ENCODE results near the gene LRCH3. TPM values are rescaled to one million over a fixed set of nuclear protein-coding genes. Genes with fewer than 3 reads are reported as not detected.

Gene LRCH3
- total and polyA plus RNA-seq, 2 of the 13 experiments (the other 11 are each of a cell fraction or from before 2014, with no cell fraction given): 25.5 to 103 TPM

- Histone ChIP-seq H3K4me2 (ENCODE audit: low read depth, low read length) (no peak overlapping the region), H3K27me3 (ENCODE audit: control insufficient read depth in 1 of 2, insufficient read depth in 2 of 2, low read length in 2 of 2) (no peaks in the 10 kb centered on the region), H4K20me1 (ENCODE audit: insufficient read depth, low read length) (0 out of 2 replicates have a peak, but pooled peaks cover 2% of the 10 kb centered on the region), H3K27ac (ENCODE audit: extremely low read length, insufficient read depth, low read length) (no peak overlapping the region), H3K4me1 (ENCODE audit: insufficient read depth, low read length) (peaks cover 5% of the 10 kb centered on the region), H3K4me3 (replicated peaks in 1 of 3; ENCODE audit: insufficient read depth in 1 of 3, low read depth in 2 of 3, low read length in 3 of 3) (no peak overlapping the region), H3K36me3 (replicated peaks in 1 of 2; ENCODE audit: control insufficient read depth in 1 of 2, insufficient read depth in 2 of 2, low read length in 2 of 2) (peaks cover 8 to 43% of the 10 kb centered on the region in 2 experiments), H2AFZ (ENCODE audit: low read length) (no peak overlapping the region), H3K9ac (ENCODE audit: insufficient read depth, low read depth, low read length) (no peak overlapping the region), H3K9me3 (ENCODE audit: low read length) (no peaks in the 10 kb centered on the region), H3K79me2 (ENCODE audit: insufficient read depth, low read length) (no peaks in the 10 kb centered on the region)
- intact Hi-C loops (cut with micrococcal nuclease; ENCODE audit: unreplicated experiment): no loop called here
- in situ Hi-C loops (cut with HindIII; ENCODE audit: extremely low pct_ligation_motif_present, low pct_unique_long_range_greater_than_20kb): no loop called here
- no peak for FAIRE-seq
- no TSS peak for BruUV-seq (replicated peaks)
- POLR2A ChIA-PET: no interaction called here
- CTCF ChIA-PET (ENCODE audit: low intra/inter-chr PET ratio, low total read pairs): no interaction called here
- no peak for DNase-seq (ENCODE audit: low spot score)
- no peak for ATAC-seq
- TF ChIP-seq ZNF792 (CRISPR knock-in tag; IDR thresholded peaks at IDR 0.05) (no peak), FOXO1 (CRISPR knock-in tag; IDR thresholded peaks at IDR 0.05) (no peak), SNAPC5 (CRISPR knock-in tag; IDR thresholded peaks at IDR 0.05; ENCODE audit: borderline replicate concordance) (no peak)
- 90% methylated on average over 6 of the region's 6 CpGs for WGBS (ENCODE audit: low lambda C conversion rate)
Observed at GRCh38 chr3:197874653-197875052, 83.6 kb downstream of the LRCH3 start.

DNA sequence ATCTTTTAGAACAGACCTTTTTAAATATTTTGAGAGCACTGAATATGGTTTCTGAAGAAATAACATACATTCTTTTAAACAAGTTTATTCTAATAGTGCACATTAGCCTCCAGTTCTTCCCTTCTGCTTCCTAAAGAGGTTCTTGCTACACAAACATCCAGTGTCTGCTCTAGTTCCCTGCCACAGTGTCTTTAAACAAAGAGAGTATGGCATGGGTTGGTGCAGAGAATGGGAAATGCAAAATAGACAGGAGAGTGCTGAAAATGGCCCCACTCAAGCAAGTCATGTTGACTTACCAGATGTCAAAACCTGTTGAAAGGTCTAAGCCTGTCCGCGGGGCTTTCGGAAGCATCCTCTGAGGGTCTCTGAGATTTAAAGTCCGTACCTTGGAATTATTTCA, 86.8 kb downstream of the LRCH3 start:
- no peak overlapping the region for H3K27ac ChIP-seq (ENCODE audit: extremely low read length, insufficient read depth, low read length)
- CTCF ChIA-PET (ENCODE audit: low intra/inter-chr PET ratio, low total read pairs): no interaction called here
- ATAC-seq (no peak), FAIRE-seq (no peak), DNase-seq (ENCODE audit: low spot score) (no peak)
- no peaks in the 10 kb centered on the region for H3K9me3 ChIP-seq (ENCODE audit: low read length)
- BruUV-seq (replicated peaks): no TSS peak
- TF ChIP-seq BCL3 (CRISPR knock-in tag; IDR thresholded peaks at IDR 0.05): no peak
- no peak for TF ChIP-seq POLR2A (IDR thresholded peaks at IDR 0.05; ENCODE audit: insufficient read depth in 1 of 2, low read depth in 2 of 2, low read length in 2 of 2)
- TF ChIP-seq HIVEP1 (CRISPR knock-in tag; IDR thresholded peaks at IDR 0.05): no peak
- no peak for TF ChIP-seq IKZF1 (IDR thresholded peaks at IDR 0.05)
- TF ChIP-seq ZNF577 (CRISPR knock-in tag; IDR thresholded peaks at IDR 0.05; ENCODE audit: borderline replicate concordance, low read depth): no peak
- no peak for TF ChIP-seq HMGA1 (CRISPR knock-in tag; conservative IDR thresholded peaks at IDR 0.05)
- no peak for TF ChIP-seq MED13 (CRISPR knock-in tag; IDR thresholded peaks at IDR 0.05)
- no peak for TF ChIP-seq SOX13 (IDR thresholded peaks at IDR 0.05)
- TF ChIP-seq SOX13 (CRISPR knock-in tag; conservative IDR thresholded peaks at IDR 0.05 in 1 of 2, IDR thresholded peaks at IDR 0.05 in 1 of 2): no peak
- TF ChIP-seq NR2F6 (IDR thresholded peaks at IDR 0.05): no peak
- TF ChIP-seq NR2F6 (CRISPR knock-in tag; IDR thresholded peaks at IDR 0.05): no peak
- in situ Hi-C loops (cut with HindIII; ENCODE audit: extremely low pct_ligation_motif_present, low pct_unique_long_range_greater_than_20kb): no loop called here
- H3K4me3 ChIP-seq (replicated peaks in 1 of 3; ENCODE audit: insufficient read depth in 1 of 3, low read depth in 2 of 3, low read length in 3 of 3): no peak overlapping the region
- peaks cover 18% of the 10 kb centered on the region; the same call in 1 of the 2 replicates for H4K20me1 ChIP-seq (ENCODE audit: insufficient read depth, low read length)
- WGBS (ENCODE audit: low lambda C conversion rate): 100% methylated on average over 4 of the region's 4 CpGs
- H3K4me2 ChIP-seq (ENCODE audit: low read depth, low read length): no peak overlapping the region
- intact Hi-C loops (cut with micrococcal nuclease; ENCODE audit: unreplicated experiment): no loop called here
- peaks cover 26% of the 10 kb centered on the region for H3K4me1 ChIP-seq (ENCODE audit: insufficient read depth, low read length)
- H3K79me2 ChIP-seq (ENCODE audit: insufficient read depth, low read length): no peaks in the 10 kb centered on the region
- H3K36me3 ChIP-seq (replicated peaks in 1 of 2; ENCODE audit: control insufficient read depth in 1 of 2, insufficient read depth in 2 of 2, low read length in 2 of 2): peaks cover 6 to 31% of the 10 kb centered on the region in 2 experiments
- no peaks in the 10 kb centered on the region for H3K27me3 ChIP-seq (ENCODE audit: control insufficient read depth in 1 of 2, insufficient read depth in 2 of 2, low read length in 2 of 2)
- no peak overlapping the region for H3K9ac ChIP-seq (ENCODE audit: insufficient read depth, low read depth, low read length)
- POLR2A ChIA-PET: no interaction called here
- no peak overlapping the region for H2AFZ ChIP-seq (ENCODE audit: low read length)
